Left kidney (tissue), 2 donors: Measurements from ENCODE around the gene USP1. TPM values are rescaled to one million over a fixed set of nuclear protein-coding genes. Genes with fewer than 3 reads are reported as not detected.

Experiments used
- DNase-seq: peaks from one replicate; pipeline ENCODE4 v3.0.0-alpha.2; 2013
- polyA plus RNA-seq: library from polyadenylated mRNA; unstranded; fragments of 120-200 nt; gene quantifications from one replicate; pipeline ENCODE4 v1.2.1, GENCODE V29; 2013; ENCODE audit not compliant: insufficient read length

USP1 gene
- polyA plus RNA-seq, 1 donor = 89.3 TPM

GRCh38 chr1:62426237-62426636 lies 10.6 kb upstream of the USP1 start:
- no peak for DNase-seq

GRCh38 chr1:62426794-62427193 lies 10.1 kb upstream of the USP1 start:
- no peak for DNase-seq

- no peak for DNase-seq
These were observed 8.5 kb upstream of the USP1 start for GRCh38 chr1:62428351-62428750.

GRCh38 chr1:62429581-62429980 lies 7.3 kb upstream of the USP1 start:
- no peak for DNase-seq

GRCh38 chr1:62433861-62434617 lies 2.8 kb upstream of the USP1 start:
- no peak for DNase-seq

- no peak for DNase-seq
These were observed 2.2 kb upstream of the USP1 start for GRCh38 chr1:62434618-62435001.

DNA sequence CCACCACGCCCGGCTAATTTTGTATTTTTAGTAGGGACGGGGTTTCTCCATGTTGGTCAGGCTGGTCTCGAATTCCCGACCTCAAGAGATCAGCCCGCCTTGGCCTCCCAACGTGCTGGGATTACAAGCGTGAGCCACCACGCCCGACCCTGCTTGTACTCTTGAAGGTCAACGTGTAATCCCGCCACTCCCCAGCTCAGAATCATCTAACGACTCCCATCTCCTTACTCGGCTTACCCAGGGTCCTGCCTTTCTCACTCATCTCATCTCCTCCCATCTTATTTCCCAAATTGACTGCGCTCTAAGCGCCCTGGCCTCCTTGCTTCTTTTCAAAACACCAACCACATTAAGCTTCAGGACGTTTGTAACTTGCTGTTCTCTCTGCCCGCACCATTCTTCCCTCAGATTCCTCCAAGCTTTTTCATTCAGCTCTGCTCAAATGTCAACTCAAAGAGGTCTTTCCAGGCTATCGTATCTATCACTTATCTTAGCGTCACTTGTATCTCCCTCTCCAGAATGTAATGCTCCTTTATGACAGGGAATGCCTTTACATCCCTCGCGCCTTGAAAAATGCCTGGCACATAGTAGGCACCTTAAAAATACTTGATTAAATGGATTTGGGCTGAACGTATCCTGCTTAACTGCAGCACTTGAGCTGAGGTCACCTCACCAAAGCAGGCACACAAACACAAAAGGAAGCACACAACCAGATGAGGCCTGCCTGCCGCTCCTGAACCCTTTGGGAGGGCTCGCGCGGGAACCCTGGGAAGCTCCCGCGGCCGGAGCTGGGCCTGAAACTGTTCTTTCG lies 1.4 kb upstream of the USP1 start:
- no peak for DNase-seq

GRCh38 chr1:62436039-62436465 lies 797 bp upstream of the USP1 start:
- DNase-seq = peak; percentile 100

GRCh38 chr1:62437273-62437940 lies 558 bp downstream of the USP1 start:
- DNase-seq = no peak

GRCh38 chr1:62438163-62438562 lies 1.3 kb downstream of the USP1 start:
- no peak for DNase-seq

DNA sequence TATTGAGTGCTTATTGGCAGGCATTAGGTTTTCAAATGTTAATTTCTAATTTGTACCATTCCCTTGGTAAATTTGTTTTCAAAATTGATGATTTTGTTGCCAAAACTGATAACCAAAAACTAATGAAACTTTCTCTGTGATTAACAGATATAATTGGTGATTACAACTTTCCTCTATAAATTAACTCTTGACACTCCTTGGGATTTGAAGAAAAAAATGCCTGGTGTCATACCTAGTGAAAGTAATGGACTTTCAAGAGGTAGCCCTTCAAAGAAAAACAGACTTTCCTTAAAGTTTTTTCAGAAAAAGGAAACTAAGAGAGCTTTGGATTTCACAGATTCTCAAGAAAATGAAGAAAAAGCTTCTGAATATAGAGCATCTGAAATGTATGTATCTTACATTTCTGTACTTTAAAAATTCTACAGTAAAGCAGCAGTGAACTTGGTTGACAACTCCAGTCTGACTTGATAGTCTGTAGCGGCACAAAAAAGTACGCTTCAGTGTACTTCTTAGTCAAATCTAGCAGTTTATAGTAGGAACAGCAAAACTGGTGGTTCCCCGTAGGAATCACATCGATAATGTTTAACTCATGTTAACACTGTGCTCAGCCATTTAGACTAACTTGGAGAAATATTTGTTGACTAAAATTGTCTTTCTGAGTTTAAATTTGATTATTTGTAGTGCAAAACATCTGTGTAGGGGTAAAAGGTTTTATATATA lies 3.0 kb downstream of the USP1 start:
- no peak for DNase-seq

DNA sequence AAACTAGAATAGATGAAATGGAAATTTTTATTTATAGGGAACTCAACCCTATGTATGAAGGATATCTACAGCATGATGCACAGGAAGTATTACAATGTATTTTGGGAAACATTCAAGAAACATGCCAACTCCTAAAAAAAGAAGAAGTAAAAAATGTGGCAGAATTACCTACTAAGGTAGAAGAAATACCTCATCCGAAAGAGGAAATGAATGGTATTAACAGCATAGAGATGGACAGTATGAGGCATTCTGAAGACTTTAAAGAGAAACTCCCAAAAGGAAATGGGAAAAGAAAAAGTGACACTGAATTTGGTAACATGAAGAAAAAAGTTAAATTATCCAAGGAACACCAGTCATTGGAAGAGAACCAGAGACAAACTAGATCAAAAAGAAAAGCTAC lies 7.9 kb downstream of the USP1 start:
- DNase-seq = no peak

GRCh38 chr1:62448221-62448933 lies 11.5 kb downstream of the USP1 start:
- no peak for DNase-seq

GRCh38 chr1:62450301-62450700 lies 13.5 kb downstream of the USP1 start:
- DNase-seq = no peak

GRCh38 chr1:62452951-62453350 lies 16.1 kb downstream of the USP1 start:
- no peak for DNase-seq

DNA sequence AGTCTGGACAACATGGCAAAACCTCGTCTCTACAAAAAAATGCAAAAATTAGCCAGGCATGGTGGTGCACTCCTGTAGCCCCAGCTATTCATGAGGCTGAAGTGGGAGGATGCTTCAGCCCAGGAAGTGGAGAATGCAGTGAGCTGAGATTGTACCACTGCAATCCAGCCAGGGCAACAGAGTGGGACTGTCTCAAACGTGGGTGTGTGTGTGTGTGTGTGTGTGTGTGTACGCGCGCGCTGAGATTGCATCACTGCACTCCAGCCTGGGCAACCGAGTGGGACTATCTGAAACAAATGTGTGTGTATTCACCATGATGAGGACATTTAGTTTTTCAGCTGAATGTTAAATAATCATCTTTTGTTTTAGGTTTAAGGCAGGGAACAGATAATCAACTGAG lies 21.1 kb downstream of the USP1 start:
- DNase-seq = no peak

DNA sequence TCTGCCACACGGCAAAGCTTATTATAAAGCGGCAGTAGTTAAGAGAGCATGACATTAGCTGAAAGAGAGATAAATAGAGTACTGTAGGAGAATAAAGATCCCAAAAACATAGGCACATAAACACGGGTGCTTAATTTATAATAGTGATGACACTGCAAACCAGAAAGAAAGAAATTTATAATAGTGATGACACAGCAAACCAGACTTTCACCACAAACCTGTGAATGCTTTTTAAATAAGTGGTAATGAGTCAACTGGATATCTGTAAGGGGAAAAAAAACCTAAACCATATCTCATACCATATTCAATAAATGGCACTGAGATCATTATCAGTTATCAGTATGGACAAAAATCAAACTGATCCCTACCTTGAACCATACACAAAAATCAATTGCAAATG lies 25.5 kb downstream of the USP1 start:
- DNase-seq = no peak

GRCh38 chr1:62467092-62467491 lies 30.2 kb downstream of the USP1 start:
- no peak for DNase-seq

DNA sequence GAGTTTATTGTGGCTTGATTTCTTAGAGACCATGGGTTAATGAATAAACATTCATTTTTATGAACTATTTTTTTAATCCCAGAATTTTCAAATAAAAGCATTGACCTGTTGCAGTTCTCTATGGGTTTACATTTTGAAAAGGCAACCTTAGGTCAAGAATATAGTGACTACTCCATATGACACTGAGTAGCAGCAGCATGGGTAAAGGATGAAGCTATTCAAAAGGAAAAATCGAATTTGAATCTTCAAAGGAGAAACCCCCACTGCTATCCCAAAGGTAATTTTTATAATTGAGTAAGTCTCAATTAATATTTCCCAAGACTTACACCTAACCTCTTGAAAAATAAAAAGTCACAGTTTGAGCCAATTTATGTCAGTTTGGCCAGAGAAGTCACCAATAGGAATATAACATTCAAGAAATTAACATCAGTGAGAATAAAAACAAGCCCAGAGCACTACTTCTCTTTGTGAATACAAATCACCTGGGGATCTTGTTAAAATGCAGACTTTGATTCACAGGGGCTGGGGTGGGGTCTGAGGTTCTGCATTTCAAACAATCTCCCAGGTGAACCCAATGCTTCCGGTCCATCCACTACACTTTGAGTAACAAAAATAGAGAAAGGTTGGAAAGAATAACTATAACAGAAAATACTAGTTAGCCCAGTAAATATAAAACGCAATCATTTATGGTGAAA lies 39.8 kb downstream of the USP1 start:
- no peak for DNase-seq

GRCh38 chr1:62481681-62482080 lies 44.8 kb downstream of the USP1 start:
- DNase-seq = no peak

GRCh38 chr1:62484824-62485468 lies 48.1 kb downstream of the USP1 start:
- DNase-seq = no peak
